GM18505 (cell line): ENCODE data around the gene LSS.

Experiments
- ATAC-seq: cut with Tn5 transposase; IDR thresholded peaks from one replicate; pipeline ENCODE4 v1.9.1; 2021; ENCODE audit not compliant: unreplicated experiment
- POLR2A ChIP-seq: IDR thresholded peaks from 4 replicates; pipeline ENCODE4 v1.6.1; 2011; ENCODE audit warnings: borderline replicate concordance; ENCODE audit not compliant: insufficient read depth, insufficient read length; ENCODE audit errors: extremely low read depth

The LSS gene

DNA sequence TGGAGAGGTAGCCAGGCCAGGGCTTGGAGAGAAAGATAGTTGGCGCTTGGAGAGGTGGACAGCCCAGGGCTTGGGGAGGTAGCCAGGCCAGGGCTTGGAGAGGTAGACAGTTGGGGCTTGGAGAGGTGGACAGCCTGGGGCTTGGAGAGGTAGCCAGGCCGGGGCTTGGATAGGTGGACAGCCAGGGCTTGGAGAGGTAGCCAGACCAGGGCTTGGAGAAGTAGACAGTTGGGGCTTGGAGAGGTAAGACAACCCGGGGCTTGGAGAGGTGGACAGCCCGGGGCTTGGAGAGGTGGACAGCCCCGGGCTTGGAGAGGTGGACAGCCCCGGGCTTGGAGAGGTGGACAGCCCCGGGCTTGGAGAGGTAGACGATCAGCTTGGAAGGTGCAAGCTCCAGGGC is 7.7 kb downstream of the LSS start:
- ATAC-seq = no peak
- no peak for TF ChIP-seq POLR2A

DNA sequence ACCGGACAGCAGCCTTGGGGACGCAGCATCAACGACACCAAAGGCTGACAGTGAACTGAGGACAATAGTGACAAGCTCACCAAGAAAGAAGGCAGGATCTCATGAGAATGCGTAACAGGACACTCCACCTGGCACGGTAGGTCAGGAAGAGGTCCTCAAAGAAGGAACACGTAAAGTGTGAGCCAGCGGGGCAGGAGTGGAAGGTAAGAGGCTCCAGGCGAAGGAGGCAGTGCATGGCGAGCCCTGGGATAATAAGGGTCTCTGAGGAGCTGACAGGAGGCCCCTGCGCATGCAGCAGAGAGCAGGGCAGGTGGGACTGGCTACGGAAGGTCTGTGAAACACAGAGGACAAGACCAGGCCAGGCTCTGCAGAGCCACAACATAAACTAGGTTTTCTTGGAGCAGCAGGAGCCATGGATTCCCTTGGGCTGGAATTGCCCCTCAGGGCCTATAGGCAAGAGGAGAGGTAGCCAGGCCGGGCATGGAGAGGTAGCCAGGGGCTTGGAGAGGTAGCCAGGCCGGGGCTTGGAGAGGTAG is 8.2 kb downstream of the LSS start:
- ATAC-seq = no peak
- no peak for TF ChIP-seq POLR2A

DNA sequence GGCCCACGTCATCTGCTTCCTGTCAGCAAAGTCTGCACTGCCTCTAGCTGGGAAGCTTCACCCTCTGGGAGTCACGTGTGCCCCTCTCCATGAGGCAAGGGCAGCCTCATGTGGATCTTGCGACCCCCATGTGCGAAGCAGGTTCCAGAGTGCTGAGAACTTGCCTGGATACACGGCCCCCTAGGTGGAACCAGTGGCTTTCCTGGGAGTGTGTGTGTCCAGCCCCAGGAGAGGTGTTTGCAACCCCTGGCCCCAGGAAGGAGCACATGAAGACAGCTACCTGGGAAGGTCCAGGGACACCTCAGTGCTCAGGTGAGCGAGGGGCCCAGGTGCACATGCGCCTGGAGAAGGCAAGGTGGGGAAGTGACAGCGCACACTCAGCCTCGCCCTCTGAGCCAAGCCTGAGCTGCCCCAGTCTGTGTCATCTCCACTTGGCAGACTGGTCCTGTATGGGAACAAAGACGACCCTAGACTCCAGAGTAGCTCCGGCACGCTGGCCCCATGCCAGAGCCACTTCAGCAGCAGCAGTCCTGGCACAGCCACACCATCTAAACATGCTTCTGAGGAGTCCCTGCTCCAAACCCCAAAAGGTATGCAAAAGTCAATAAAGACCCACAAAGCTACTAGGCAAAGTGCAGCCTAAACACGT is 8.9 kb downstream of the LSS start:
- TF ChIP-seq POLR2A = no peak
- ATAC-seq = no peak

DNA sequence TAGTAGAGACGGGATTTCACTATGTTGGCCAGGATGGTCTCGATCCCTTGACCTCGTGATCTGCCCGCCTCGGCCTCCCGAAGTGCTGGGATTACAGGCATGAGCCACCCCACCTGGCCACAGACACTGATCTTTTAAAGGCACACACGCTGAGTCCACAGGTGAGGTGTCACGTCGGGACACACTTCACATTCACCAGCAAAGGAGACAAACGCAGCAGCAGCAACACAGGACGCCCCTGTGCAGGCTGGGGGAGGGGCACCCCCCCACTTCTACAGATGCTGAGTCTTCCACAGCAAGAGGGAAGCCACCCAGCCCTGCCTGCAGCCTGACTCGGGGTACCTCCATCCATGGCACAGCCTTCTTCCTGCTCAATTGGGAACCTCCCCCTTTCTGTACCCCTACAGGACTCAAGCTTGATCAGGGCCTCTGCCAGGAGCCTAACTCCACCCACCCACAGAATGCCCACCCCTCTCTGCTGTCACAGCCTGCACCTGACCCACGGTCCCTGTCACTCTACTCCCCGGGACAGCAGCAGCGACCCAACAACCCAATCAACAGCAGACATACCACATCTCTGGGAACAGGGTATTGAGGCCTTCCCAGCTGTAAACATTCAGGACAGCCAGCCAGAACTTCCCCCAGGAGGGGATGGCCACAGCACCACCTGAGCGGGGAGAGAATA is 9.5 kb downstream of the LSS start:
- TF ChIP-seq POLR2A = no peak
- no peak for ATAC-seq

DNA sequence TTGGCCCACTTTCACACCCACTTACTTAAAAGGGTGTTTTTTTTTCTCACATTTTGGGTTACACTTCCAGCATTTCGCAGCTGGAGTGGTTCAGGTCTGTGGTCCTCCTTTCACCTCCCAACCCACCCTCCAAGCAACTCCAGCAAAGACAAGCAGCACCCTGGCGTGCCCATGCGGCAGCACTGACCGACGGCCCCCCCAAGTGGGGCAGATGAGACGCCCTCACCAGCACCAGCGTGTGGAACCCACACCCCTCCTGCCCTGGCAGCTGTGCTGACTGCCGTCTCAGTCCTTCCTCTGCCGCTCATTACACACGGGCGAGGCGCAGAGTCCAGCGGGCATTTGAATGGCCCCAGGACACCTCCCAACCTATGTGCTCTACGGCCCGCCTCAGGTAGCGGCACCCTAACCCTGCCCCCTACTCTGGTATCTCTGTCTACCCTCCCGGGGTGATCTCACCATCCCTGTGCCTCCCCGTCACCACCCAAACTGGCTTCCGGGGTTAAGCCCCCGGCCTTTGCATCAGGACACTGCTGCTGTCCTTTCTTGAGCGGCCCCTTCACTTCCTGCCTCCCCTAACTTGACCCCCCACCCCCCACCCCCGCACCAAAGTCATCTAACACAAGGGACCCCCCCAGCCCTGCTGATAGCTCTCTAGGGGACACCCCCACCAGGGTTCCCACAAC is 10.9 kb downstream of the LSS start:
- TF ChIP-seq POLR2A = no peak
- no peak for ATAC-seq

DNA sequence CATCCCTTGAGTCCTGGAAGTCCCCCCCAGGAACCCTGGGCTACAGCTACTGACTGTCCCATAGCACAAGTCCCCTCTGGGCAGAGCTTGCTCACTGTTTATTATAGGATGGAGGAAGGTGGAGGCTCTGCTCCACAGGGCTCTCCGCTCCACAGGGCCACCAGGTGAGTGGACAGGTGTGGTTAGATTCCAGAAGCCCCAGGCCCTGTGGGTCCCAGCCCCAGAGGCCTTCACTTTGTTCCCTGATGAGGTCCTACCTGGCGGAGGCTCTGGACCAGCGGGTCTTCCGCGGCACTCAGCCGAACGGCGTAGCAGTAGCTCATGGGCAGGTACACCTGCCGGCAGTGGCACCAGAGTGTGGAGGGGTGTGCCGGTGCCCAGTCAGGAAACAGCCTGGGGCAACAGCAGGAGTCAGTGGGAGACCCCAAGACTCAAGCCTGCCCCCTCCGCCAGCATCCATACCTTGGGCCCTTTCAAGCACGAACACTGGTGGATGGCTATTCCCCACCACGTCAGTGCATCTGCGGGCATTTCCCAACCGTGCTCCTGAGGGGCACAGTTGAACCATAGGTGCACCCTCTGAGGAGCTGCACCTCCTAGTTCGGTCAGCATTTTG is 12.3 kb downstream of the LSS start:
- no peak for ATAC-seq
- TF ChIP-seq POLR2A = no peak

DNA sequence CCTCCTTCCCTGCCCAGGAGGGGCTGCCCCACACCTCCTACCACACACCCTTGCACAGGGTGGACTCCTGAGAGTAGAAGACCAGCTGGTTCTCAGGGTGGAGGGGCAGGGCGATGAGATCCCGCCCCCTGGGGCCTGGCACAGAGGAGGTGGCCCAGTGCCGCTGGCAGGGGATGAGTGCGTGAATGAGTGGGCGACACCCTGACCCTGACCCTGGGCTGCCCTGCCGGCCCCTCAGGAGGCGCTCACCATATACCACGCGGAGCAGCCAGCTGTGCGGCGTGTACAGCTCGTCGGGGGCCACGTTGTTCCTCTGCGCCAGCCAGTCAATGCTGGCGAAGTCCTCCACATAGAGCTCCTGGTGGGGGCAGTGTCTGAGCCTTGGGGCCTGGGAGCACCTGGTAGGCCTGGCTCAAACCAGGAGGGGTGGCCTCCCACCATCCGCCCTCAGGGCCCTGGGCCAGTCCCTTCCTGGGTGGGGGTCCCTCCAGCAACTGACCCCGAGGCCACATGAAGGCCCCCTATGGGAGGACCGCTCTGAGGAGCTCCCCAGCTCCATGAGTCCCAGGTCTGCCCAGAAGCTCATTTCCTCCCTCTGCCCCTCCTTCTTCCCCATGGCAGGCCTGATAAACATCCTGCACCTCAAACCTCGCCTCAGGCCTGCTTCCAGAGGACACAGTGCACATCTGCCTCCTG is 13.0 kb downstream of the LSS start:
- ATAC-seq = no peak
- no peak for TF ChIP-seq POLR2A

DNA sequence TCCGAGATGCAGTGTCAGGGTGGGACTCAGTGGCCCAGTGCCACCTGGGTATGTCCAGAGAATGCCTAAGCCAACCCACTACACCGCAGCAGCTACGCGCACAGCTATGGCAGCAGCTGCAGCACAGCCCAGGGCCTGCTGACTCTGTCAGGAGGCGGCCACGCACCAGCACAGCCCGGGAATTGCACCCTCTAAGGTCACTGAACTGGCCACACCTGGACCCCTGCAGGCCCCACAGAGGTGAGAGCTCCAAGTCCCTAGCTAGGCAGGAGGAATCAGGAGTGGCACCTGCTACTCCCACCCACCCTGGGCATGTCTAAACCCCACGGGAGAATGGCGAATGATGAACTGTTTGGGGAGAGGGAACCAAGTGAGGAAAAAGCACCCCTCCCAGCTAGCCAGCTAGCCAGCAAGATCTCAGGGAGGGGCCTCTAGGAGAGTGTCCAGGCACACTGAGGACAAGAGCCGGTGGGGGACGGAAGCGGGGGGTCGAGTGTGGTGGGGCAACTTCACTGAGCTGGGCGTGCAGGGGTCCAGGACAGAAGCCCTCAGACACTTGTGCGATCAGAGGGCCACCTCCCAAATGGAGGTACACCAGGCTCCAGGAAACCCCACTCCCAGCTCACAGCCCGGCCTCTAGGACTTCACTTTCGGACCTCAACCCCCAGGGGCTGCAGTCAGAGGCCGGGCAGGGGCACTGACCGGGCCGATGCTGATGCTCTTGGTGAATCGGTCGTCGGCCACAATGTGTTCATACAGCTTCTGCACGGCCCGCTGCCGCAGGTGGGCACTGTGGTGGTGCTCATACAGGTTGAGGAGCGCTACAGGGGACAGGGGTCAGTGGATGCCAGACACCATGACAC is 13.9 kb downstream of the LSS start:
- no peak for ATAC-seq
- TF ChIP-seq POLR2A = no peak

DNA sequence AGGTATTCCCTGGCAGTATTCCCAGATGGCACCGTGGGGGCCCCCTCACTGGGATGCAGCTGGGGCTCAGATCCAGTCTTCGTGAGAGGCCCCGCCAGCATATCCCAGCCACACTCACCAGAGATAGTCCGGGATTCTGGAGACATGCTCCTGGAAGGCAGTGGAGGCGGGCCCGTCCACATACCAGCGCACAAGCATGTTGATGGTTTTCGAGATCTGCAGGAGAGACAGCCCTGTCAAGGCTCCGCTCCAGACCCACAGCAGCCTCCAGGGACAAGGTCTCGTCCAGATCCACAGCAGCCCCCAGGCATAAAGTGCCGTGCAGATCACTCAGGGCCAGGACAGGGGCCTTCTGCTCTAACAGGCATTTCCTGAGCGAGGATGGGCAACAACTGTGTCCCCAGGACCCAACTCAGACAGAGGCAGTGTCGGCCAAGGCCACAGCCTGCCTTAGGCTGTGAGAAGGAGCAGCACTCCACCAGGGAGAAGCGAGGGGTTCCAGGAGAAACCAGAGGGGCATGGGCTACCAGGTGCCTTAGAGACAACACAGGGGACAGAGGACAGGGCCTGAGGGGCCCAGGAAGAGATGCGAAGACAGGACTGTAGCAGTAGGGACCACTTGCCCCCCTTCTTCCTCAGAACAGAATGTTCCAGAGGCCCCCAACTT is 14.8 kb downstream of the LSS start:
- ATAC-seq = no peak
- TF ChIP-seq POLR2A = no peak

DNA sequence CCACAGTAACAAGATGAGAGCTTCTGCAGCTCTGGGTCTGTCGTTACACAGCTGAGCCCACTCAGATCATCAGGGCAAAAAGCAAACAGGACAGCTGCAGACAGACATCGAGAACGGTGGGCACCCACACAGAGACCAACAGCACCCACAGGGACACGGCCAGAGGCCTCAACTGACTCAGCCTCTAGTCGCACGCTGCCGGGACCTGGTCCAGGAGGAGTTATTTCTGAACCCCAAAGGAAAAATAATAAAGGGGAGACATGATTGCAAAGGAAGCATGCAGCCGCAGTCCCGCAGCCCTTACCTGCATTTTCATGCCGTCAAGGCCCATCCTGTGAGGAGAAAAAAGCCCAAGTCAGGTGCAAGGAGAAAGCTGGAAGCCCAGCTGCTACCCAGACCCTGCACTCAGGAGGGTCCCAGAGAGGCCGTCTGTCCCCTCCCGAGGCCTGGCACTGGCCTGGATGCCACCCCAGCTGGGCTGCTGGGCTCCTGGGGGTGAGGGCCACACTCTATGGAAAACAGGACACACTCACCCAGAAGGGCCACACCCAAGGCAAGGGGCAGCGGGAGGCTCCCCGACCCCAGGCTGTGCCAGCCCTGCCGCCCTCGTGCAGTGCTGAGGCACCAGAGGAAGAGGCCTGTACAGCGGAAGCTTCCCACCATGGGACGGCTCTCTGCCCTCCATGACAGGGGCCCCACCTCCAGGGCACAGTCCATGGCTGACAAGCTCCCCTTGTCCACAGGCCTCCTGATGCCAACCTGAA is 15.7 kb downstream of the LSS start:
- ATAC-seq = no peak
- no peak for TF ChIP-seq POLR2A
